Loucy (cell line): ENCODE data around the gene POMP.
A peak's percentile ranks its signal among the peaks of the same experiment; 100 is the strongest.

Experiments used
- H2AFZ ChIP-seq: fragments of 200-600 bp; sonication (generic); 2 replicates; pipeline ENCODE4 v1.6.0; 2016; ENCODE audit warnings: antibody characterized with exemption, mild to moderate bottlenecking, low read length, moderate library complexity
- H3F3A ChIP-seq: fragments of 200-600 bp; 2 replicates; pipeline ENCODE4 v1.6.0; 2016; ENCODE audit warnings: antibody characterized with exemption, low read depth, mild to moderate bottlenecking
- H3K27me3 ChIP-seq: fragments of 200-600 bp; sonication (generic); 2 replicates; pipeline ENCODE4 v1.6.1; 2014; ENCODE audit warnings: low read length, mild to moderate bottlenecking; ENCODE audit not compliant: insufficient read depth, poor library complexity, severe bottlenecking
- H3K36me3 ChIP-seq: fragments of 200-600 bp; sonication (generic); 2 replicates; pipeline ENCODE4 v1.6.1; 2016; ENCODE audit warnings: low read length; ENCODE audit not compliant: insufficient read depth
- H3K4me1 ChIP-seq: fragments of 200-600 bp; sonication (generic); 2 replicates; pipeline ENCODE4 v1.5.1; 2014; ENCODE audit warnings: low read length, mild to moderate bottlenecking; ENCODE audit not compliant: insufficient read depth, poor library complexity, severe bottlenecking
- H3K4me2 ChIP-seq: fragments of 200-600 bp; sonication (generic); 2 replicates; pipeline ENCODE4 v1.6.0; 2014; ENCODE audit warnings: antibody characterized with exemption, low read length, low read depth, mild to moderate bottlenecking; ENCODE audit not compliant: poor library complexity, severe bottlenecking
- H3K4me3 ChIP-seq: fragments of 200-600 bp; sonication (generic); 2 replicates; pipeline ENCODE4 v1.5.1; 2014; ENCODE audit warnings: low read length, mild to moderate bottlenecking, mixed read lengths; ENCODE audit not compliant: poor library complexity, severe bottlenecking
- H3K79me2 ChIP-seq: fragments of 200-600 bp; sonication (generic); 2 replicates; pipeline ENCODE4 v1.6.1; 2014; ENCODE audit warnings: low read length; ENCODE audit not compliant: insufficient read depth
- H3K9ac ChIP-seq: fragments of 200-600 bp; sonication (generic); 2 replicates; pipeline ENCODE4 v1.6.0; 2014; ENCODE audit warnings: mild to moderate bottlenecking, low read depth, low read length, moderate library complexity; ENCODE audit not compliant: poor library complexity, severe bottlenecking
- H3K9me2 ChIP-seq: fragments of 200-600 bp; sonication (generic); replicated peaks from 2 replicates; pipeline ENCODE4 v1.6.1; 2016; ENCODE audit warnings: low read depth, low read length, mixed read lengths
- H3K9me3 ChIP-seq: fragments of 200-600 bp; sonication (generic); 2 replicates; pipeline ENCODE4 v1.6.1; 2014; ENCODE audit warnings: mild to moderate bottlenecking, antibody characterized with exemption, low read length, low read depth; ENCODE audit not compliant: insufficient read depth
- H4K20me1 ChIP-seq: fragments of 200-600 bp; sonication (generic); 2 replicates; pipeline ENCODE4 v1.6.0; 2014; ENCODE audit warnings: antibody characterized with exemption, low read length, mild to moderate bottlenecking; ENCODE audit not compliant: insufficient read depth, poor library complexity, severe bottlenecking
- EZH2phosphoT487 ChIP-seq: fragments of 200-600 bp; IDR thresholded peaks from 2 replicates; pipeline ENCODE4 v1.6.1; 2018; ENCODE audit warnings: antibody characterized with exemption, mild to moderate bottlenecking, moderate library complexity, borderline replicate concordance
- TF ChIP-seq, protein P1 (sequence below): fragments of 200-600 bp; sonication (generic); conservative IDR thresholded peaks from 2 replicates; pipeline ENCODE4 v1.5.1; 2014; ENCODE audit warnings: mild to moderate bottlenecking, antibody characterized with exemption, low read length

POMP gene

GRCh38 chr13:28659621-28659970, 666 bp downstream of the POMP start:
- H2AFZ ChIP-seq, result peak overlapping the region; percentile 78
- peaks cover 80% of the 10 kb centered on the region for H3K79me2 ChIP-seq
- H3K4me1 ChIP-seq, result peaks cover 55% of the 10 kb centered on the region

DNA sequence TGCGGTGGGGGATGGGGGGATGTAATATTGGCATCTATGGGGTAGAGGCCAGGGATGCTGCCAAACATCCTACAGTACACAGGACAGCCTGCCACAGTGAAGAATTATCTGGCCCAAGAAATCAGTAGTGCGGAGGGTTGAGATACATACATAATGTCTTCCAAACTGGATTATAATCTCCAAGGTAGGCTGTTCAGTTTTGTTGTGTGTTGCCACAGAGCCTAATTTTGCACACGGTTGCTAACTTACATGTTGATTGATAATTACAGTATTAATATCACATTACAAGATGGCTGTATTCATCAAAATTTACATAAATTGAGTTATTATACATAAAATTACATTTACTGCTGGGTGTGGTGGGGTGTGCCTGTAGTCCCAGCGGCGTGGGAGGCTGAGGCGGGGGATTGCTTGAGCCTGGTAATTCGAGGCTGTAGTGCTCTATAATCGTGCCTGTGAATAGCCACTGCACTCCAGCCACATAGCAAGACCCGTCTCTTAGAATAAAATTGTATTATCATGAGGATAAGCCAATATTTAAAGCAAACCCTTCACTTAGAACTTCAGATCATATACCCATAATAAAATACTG, 8.1 kb downstream of the POMP start:
- Histone ChIP-seq H3K36me3 (peaks cover 80% of the 10 kb centered on the region), H3K27me3 (no peaks in the 10 kb centered on the region), H3K4me1 (peaks cover 4% of the 10 kb centered on the region), H3K9ac (no peak overlapping the region), H4K20me1 (peaks cover 34% of the 10 kb centered on the region), H3K79me2 (peaks cover 45% of the 10 kb centered on the region), H3K9me2 (no peaks in the 10 kb centered on the region), H3K4me3 (no peak overlapping the region), H3F3A (no peaks in the 10 kb centered on the region), H3K4me2 (peak overlapping the region; percentile 7), H3K9me3 (no peaks in the 10 kb centered on the region), H2AFZ (no peak overlapping the region)
- TF ChIP-seq EZH2phosphoT487, result no peak
- TF ChIP-seq, protein P1, sequence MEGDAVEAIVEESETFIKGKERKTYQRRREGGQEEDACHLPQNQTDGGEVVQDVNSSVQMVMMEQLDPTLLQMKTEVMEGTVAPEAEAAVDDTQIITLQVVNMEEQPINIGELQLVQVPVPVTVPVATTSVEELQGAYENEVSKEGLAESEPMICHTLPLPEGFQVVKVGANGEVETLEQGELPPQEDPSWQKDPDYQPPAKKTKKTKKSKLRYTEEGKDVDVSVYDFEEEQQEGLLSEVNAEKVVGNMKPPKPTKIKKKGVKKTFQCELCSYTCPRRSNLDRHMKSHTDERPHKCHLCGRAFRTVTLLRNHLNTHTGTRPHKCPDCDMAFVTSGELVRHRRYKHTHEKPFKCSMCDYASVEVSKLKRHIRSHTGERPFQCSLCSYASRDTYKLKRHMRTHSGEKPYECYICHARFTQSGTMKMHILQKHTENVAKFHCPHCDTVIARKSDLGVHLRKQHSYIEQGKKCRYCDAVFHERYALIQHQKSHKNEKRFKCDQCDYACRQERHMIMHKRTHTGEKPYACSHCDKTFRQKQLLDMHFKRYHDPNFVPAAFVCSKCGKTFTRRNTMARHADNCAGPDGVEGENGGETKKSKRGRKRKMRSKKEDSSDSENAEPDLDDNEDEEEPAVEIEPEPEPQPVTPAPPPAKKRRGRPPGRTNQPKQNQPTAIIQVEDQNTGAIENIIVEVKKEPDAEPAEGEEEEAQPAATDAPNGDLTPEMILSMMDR, result no peak

More at GRCh38 chr13:28659621-28659970, 666 bp downstream of the POMP start:
- no peaks in the 10 kb centered on the region for H3F3A ChIP-seq
- no peak for TF ChIP-seq EZH2phosphoT487
- TF ChIP-seq, protein P1, result no peak
- H3K9me2 ChIP-seq, result no peaks in the 10 kb centered on the region
- H3K9ac ChIP-seq, result peak overlapping the region; percentile 85
- H3K36me3 ChIP-seq, result peaks cover 11% of the 10 kb centered on the region
- peak overlapping the region; percentile 98 for H3K4me2 ChIP-seq
- peaks cover 52% of the 10 kb centered on the region for H4K20me1 ChIP-seq
- no peaks in the 10 kb centered on the region for H3K9me3 ChIP-seq
- H3K27me3 ChIP-seq, result no peaks in the 10 kb centered on the region
- H3K4me3 ChIP-seq, result peak overlapping the region; percentile 91

DNA sequence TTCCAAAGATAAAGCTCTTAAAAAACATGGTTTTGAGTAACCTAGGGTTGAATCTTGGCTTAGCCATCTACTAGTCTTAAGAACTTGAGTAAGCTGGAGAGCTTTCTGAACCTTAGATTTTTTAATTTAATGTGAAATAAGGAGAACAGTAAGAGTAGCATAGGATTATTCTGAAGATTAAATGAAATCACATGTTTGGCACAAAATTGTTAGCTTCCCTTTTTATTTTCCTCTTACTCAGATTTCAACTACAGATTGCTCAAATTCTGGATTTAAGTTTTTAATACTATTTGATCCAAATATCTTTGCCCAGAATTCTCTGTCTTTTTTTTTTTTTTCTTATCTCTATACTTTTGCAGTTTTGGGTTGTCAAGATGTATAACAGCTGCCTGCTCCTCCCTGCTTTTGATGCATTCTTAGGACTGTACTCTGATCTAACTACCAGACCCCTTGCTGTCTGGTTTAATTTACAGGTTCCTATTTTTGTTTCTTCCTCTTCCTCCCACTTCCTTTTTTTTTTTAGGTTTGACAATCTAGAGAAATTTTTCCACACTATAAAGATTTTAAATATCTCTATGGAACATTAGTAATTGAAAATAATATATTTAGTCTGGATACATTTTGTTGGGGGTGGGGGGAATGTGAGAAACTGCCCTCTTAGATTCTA, 12.3 kb downstream of the POMP start:
- no peak overlapping the region for H3K9ac ChIP-seq
- no peaks in the 10 kb centered on the region for H3K4me1 ChIP-seq
- TF ChIP-seq, protein P1, result no peak
- TF ChIP-seq EZH2phosphoT487, result no peak
- H3K9me2 ChIP-seq, result no peaks in the 10 kb centered on the region
- no peak overlapping the region for H3K4me2 ChIP-seq
- no peaks in the 10 kb centered on the region for H3K27me3 ChIP-seq
- peaks cover 8% of the 10 kb centered on the region for H4K20me1 ChIP-seq
- H2AFZ ChIP-seq, result no peak overlapping the region
- H3K9me3 ChIP-seq, result no peaks in the 10 kb centered on the region
- no peaks in the 10 kb centered on the region for H3F3A ChIP-seq
- no peak overlapping the region for H3K4me3 ChIP-seq
- H3K36me3 ChIP-seq, result peaks cover 91% of the 10 kb centered on the region
- H3K79me2 ChIP-seq, result peaks cover 15% of the 10 kb centered on the region; the same call in 1 of the 2 replicates
